Osteoblast (primary cell): ENCODE measurements around the gene GRAMD1B. TPM values are rescaled to one million over a fixed set of nuclear protein-coding genes. Genes with fewer than 3 reads are reported as not detected.

Experiments
- DNase-seq: peaks from one replicate; pipeline ENCODE4 v3.0.0; 2011; ENCODE audit warnings: low spot score, mixed read lengths; ENCODE audit not compliant: insufficient read length; ENCODE audit errors: missing footprints
- H2AFZ ChIP-seq: 2 replicates; pipeline ENCODE4 v1.6.0; 2011; ENCODE audit warnings: mild to moderate bottlenecking, low read length
- H3K27ac ChIP-seq: 2 replicates; pipeline ENCODE4 v1.5.1; 2011; ENCODE audit warnings: mild to moderate bottlenecking, low read depth, low read length, moderate library complexity
- H3K27me3 ChIP-seq: 2 replicates; pipeline ENCODE4 v1.6.0; 2012; ENCODE audit warnings: mild to moderate bottlenecking, control low read depth, inconsistent platforms, low read length, moderate library complexity; ENCODE audit not compliant: insufficient read depth
- H3K36me3 ChIP-seq: 2 replicates; pipeline ENCODE4 v1.5.1; 2011; ENCODE audit warnings: mild to moderate bottlenecking, low read length, control low read depth, moderate library complexity; ENCODE audit not compliant: insufficient read depth
- H3K4me1 ChIP-seq: 2 replicates; pipeline ENCODE4 v1.5.1; 2011; ENCODE audit warnings: mild to moderate bottlenecking, low read length, control low read depth, moderate library complexity; ENCODE audit not compliant: insufficient read depth
- H3K4me2 ChIP-seq: 2 replicates; pipeline ENCODE4 v1.6.0; 2011; ENCODE audit warnings: mild to moderate bottlenecking, low read length; ENCODE audit not compliant: insufficient read depth
- H3K4me3 ChIP-seq: fragments of 200-600 bp; sonication (generic); 3 replicates; pipeline ENCODE4 v1.5.1; 2012; ENCODE audit warnings: mild to moderate bottlenecking, low read length, inconsistent platforms; ENCODE audit not compliant: insufficient read depth
- H3K79me2 ChIP-seq: 2 replicates; pipeline ENCODE4 v1.6.0; 2012; ENCODE audit warnings: mild to moderate bottlenecking, low read length, control low read depth, inconsistent platforms; ENCODE audit not compliant: insufficient read depth
- H3K9me3 ChIP-seq: 2 replicates; pipeline ENCODE4 v1.5.1; 2011; ENCODE audit warnings: low read depth, low read length, control low read depth
- H4K20me1 ChIP-seq: 2 replicates; pipeline ENCODE4 v1.6.0; 2012; ENCODE audit warnings: mild to moderate bottlenecking, low read length, control low read depth; ENCODE audit not compliant: insufficient read depth
- CTCF ChIP-seq: IDR thresholded peaks from 2 replicates; pipeline ENCODE4 v1.5.1; 2011; ENCODE audit warnings: mild to moderate bottlenecking, low read depth, low read length, moderate library complexity; ENCODE audit errors: extremely low read depth
- total RNA-seq: library from RNA; depleted of rRNA; stranded (reverse); fragments of >200 nt; gene quantifications from 2 replicates; pipeline ENCODE4 v1.2.3, GENCODE V29; 2012

The GRAMD1B gene
- total RNA-seq, 1 donor: 15.2 TPM

- H4K20me1 ChIP-seq: peaks cover 32% of the 10 kb centered on the region
- H2AFZ ChIP-seq: no peak overlapping the region
- peaks cover 65% of the 10 kb centered on the region for H3K79me2 ChIP-seq
- TF ChIP-seq CTCF: no peak
- no peaks in the 10 kb centered on the region for H3K9me3 ChIP-seq
- no peaks in the 10 kb centered on the region for H3K27me3 ChIP-seq
- H3K4me1 ChIP-seq: peaks cover 28% of the 10 kb centered on the region
- DNase-seq: peak; percentile 15
- no peaks in the 10 kb centered on the region for H3K36me3 ChIP-seq
- H3K4me3 ChIP-seq: no peak overlapping the region
- H3K4me2 ChIP-seq: no peak overlapping the region
- no peak overlapping the region for H3K27ac ChIP-seq
These were observed 132.1 kb downstream of the GRAMD1B start for GRCh38 chr11:123562158-123562557.

- peaks cover 38% of the 10 kb centered on the region for H4K20me1 ChIP-seq
- no peak for TF ChIP-seq CTCF
- no peak overlapping the region for H3K4me3 ChIP-seq
- no peak for DNase-seq
- H3K4me1 ChIP-seq: peaks cover 28% of the 10 kb centered on the region
- no peaks in the 10 kb centered on the region for H3K27me3 ChIP-seq
- H3K9me3 ChIP-seq: no peaks in the 10 kb centered on the region
- peaks cover 69% of the 10 kb centered on the region for H3K79me2 ChIP-seq
- H3K27ac ChIP-seq: no peak overlapping the region
- H2AFZ ChIP-seq: no peak overlapping the region
- no peak overlapping the region for H3K4me2 ChIP-seq
- no peaks in the 10 kb centered on the region for H3K36me3 ChIP-seq
These were observed 132.8 kb downstream of the GRAMD1B start for GRCh38 chr11:123562829-123563228.

GRCh38 chr11:123564221-123564620 lies 134.2 kb downstream of the GRAMD1B start:
- no peaks in the 10 kb centered on the region for H3K9me3 ChIP-seq
- no peak overlapping the region for H3K4me2 ChIP-seq
- H3K79me2 ChIP-seq: peaks cover 75% of the 10 kb centered on the region

GRCh38 chr11:123566852-123567251 lies 136.8 kb downstream of the GRAMD1B start:
- Histone ChIP-seq H3K36me3 (no peaks in the 10 kb centered on the region), H3K4me2 (no peak overlapping the region), H3K27me3 (no peaks in the 10 kb centered on the region), H3K4me1 (no peaks in the 10 kb centered on the region), H4K20me1 (peaks cover 43% of the 10 kb centered on the region), H3K9me3 (no peaks in the 10 kb centered on the region), H3K4me3 (no peak overlapping the region), H2AFZ (no peak overlapping the region), H3K79me2 (peaks cover 77% of the 10 kb centered on the region), H3K27ac (no peak overlapping the region)
- no peak for TF ChIP-seq CTCF
- DNase-seq: no peak

More at GRCh38 chr11:123564221-123564620, 134.2 kb downstream of the GRAMD1B start:
- no peak for TF ChIP-seq CTCF
- H3K4me1 ChIP-seq: peaks cover 18% of the 10 kb centered on the region
- peaks cover 38% of the 10 kb centered on the region for H4K20me1 ChIP-seq
- no peak for DNase-seq
- no peak overlapping the region for H3K4me3 ChIP-seq
- H3K27ac ChIP-seq: no peak overlapping the region
- no peaks in the 10 kb centered on the region for H3K27me3 ChIP-seq
- no peaks in the 10 kb centered on the region for H3K36me3 ChIP-seq
- H2AFZ ChIP-seq: no peak overlapping the region
